Measurements from ENCODE around the gene CPAMD8.

The CPAMD8 gene

DNA sequence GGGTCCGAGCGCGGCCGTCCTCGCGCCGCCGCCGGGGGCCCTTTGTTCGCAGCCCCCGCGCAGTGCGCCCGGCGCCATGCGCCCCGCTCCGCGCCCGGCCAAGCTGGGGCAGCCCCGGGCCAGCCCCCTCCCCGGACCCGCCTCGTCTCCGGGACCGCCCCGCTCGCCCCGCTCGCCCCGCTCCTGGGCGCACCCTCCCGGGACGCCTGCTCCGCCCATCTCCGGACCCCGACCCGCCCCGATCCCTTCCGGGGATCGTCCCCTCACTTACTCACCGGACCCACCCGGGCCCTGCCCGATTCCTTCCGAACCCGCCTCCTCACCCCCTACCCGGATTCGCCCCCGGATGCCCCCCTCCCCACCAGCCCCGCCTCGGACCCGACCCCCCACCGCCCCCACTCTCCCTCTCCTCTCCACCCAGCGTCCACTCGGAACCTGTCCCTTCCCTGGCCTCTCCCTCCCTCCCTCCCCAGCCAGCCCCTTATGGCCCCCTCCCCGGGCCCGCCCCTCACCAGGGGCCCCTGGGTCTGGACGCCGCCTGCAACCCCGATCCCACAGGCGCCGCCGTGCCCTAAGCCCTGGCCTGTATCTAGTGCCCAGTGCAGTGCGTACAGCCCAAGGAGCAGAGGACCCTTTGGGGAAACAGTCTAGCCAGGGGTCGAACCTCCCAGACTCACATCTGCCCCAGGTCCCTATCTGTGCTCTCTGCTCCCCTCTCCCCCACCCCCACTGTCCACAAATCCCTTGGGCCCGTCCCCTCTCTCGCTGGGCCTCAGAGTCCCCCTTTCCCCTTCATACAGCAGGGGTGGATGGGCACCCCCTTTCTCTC, at the start of gene CPAMD8:
CPAMD8 (minus strand) TSS at position 105 of the 829 bp plus-strand sequence. CDS start 168 bp downstream, outside the sequence.
- no peak for DNase-seq

GRCh38 chr19:17075864-17076542, 49.4 kb upstream of the CPAMD8 start:
- DNase-seq = no peak

GRCh38 chr19:17075035-17075863, 48.6 kb upstream of the CPAMD8 start, which contains the start of the genes HAUS8 and MYO9B:
HAUS8 (minus strand) TSS chr19:17075452; CDS start chr19:17075422, 30 bp downstream.
MYO9B (plus strand) TSS chr19:17075777; CDS start chr19:17101718, 25,941 bp downstream.
- peak; percentile 86 for DNase-seq

DNA sequence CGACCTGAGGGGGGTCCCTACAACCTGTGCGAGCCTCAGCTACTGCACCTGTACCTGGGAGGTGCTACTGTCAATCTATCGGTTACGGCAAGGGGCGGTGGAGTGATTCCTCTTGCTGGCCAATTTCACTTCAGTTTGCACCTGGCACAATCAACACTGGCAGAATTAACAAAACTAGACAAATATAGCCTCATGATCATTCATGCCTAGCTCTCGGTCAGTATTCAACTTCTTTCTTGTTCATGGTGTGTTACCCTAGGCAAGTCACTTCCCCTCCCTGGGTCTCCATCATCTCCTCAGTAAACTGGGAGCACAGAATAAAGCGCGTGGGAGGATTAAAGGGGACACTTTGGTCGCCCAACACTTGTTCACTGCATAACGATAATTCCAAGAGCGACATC, 48.0 kb upstream of the CPAMD8 start:
- DNase-seq = no peak

GRCh38 chr19:17073869-17074633, 47.4 kb upstream of the CPAMD8 start:
- DNase-seq = peak; percentile 22

DNA sequence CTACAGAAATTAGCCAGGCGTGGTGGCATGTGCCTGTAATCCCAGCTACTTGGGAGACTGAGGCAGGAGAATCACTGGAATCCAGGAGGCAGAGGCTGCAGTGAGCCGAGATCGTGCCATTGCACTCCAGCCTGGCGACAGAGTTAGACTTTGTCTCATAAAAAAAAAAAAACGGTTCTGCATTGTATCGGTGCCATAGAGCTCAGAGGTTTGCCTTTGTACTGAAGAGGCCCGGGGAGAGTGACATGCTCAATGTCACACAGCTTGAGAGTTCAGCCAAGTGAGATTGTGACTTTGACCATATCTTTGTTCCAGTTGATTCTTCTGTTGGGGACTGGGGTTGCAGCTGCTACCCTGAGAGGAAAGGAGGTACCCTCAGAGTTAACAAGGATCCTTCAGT, 44.3 kb upstream of the CPAMD8 start:
- DNase-seq = no peak

DNA sequence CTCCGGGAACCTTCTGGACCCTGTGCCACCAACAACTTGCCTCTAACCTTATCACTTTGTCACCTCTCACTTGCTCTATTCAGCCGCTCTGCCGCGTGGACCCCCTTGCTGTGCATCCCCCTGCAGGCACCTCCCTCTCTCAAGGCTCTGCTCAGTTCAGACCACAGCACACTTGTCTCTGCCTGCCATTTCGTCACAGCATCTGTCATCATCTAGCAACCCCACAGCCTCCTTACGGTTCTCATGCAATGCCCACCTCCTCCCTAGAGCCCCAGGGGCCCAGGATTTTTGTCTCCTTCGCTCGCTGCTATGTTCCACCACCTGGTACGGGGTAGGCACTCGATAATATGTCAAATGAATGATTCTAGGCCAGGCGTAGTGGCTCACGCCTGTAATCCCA, 43.8 kb upstream of the CPAMD8 start:
- no peak for DNase-seq

DNA sequence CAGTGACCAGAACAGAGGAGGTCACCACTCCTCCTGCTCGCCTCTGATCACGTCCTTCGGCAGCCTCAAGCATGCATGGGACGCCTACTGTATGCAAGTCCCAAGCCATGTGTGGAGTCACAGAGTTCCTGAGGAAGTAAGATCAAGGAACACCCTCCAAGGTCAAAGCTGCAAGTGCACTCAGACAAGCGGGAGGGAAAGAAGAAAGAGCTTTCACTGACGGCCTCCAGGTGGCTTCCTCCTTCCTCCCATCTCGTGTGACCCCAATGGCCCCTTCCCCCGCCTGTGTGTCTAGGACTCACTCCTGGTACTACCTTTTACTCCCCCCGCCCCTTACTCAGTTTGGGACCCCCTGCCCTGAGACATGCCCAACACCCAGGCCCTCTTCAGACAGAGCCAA, 42.6 kb upstream of the CPAMD8 start:
- DNase-seq = no peak

DNA sequence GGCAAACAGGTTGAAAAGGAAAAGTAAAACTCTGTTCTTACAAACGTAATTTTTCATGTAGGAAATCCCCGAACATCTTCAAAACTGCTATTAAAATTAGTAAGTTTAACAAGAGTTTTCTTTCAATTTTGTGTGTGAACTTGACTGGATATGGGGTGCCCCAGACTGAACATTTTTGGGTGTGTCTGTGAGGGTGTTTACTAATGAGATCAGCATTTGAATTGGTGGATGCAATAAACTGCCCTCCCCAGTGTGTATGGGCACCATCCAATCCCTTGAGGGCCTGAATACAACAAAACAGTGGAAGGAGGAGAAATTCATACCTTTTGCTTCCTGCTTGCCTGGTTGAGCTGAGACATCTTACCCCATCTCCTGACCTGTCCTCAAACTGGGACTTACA, 36.8 kb upstream of the CPAMD8 start:
- no peak for DNase-seq

GRCh38 chr19:17061691-17062090, 35.1 kb upstream of the CPAMD8 start:
- no peak for DNase-seq

- no peak for DNase-seq
These were observed 34.6 kb upstream of the CPAMD8 start for GRCh38 chr19:17061205-17061604.

GRCh38 chr19:17060802-17061201, 34.2 kb upstream of the CPAMD8 start:
- DNase-seq = no peak

DNA sequence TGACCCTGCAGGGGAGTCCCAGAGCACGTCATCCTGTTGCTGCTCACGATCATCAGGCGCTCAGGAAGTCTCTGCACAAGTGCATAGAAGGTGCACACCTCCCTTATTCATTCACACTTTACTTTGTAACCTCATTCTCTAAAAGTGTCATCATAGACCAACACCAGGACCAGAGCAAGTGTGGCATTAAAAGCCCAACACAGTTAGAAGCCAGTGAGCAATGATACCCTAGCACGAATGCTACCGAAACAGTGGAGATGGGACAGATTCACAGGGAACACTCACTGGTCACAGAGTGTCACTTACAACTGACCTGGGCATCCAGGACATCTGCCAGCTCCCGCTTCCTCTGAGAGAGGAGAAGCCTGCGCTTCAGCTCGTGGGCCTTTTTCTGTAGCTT, 31.6 kb upstream of the CPAMD8 start:
- no peak for DNase-seq

DNA sequence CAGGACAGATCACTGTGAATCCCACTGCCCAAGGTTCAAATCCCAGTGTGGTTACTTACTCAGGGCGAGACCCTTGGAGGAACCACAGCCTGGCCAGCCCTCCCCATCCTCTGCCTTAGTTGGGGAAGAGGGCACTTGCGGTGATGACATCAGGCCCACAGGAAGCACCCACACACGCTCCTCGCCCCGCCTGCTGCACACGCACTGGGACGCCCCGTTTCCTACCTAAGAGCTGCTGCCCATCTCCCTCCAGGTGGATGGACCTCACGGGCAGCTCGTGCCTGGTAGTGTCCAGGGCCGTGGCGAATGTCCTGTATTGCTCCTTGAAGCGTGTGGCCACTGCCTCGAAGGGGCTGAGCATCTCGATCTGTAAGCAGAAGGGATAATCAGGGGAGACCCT, 29.0 kb upstream of the CPAMD8 start:
- no peak for DNase-seq

DNA sequence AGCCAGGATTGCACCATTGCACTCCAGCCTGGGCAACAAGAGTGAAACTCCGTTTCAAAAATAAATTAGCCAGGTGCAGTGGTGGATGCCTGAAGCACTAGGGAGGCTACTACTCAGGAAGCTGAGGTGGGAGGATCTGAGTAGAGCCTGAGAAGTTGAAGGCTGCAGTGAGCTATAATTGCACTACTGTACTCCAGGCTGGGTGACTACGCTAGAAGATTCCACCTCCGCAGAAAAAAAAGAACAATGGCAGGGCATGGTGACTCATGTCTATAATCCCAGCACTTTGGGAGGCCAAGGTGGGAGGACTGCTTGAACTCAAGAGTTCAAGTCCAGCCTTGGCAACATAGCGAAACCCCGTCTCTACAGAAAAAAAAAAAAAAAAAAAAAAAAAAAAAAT, 28.1 kb upstream of the CPAMD8 start:
- no peak for DNase-seq

- no peak for DNase-seq
These were observed 25.8 kb upstream of the CPAMD8 start for GRCh38 chr19:17052439-17052838.

DNA sequence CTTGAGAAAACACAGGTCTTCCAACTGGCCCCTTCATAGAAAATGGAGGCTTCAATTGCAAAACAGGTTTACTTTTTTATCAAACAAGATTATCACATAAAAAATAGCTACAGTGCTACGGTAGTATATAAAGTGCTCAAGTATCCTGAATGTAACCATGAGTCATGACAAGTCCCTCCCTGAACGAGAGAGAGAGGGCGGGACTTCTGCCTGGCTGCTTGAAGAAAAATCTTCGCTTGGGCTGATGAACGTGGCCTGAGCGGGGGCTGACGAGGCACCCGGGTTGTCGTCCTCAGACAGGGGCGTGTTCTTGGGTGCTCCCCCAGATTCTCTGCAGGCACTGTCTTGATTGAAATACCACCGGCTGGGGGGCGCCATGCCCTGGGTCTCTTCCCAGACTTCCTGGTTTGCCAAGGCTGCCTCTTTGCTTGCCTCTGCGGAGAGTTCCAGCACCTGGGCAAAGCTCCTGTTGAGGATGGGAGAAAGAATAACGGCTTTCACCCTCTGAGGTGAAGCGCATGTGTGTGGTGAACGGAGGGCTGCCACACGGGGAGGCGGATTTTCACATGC, 23.2 kb upstream of the CPAMD8 start:
- DNase-seq = no peak

- no peak for DNase-seq
These were observed 22.4 kb upstream of the CPAMD8 start for GRCh38 chr19:17048885-17049453.

DNA sequence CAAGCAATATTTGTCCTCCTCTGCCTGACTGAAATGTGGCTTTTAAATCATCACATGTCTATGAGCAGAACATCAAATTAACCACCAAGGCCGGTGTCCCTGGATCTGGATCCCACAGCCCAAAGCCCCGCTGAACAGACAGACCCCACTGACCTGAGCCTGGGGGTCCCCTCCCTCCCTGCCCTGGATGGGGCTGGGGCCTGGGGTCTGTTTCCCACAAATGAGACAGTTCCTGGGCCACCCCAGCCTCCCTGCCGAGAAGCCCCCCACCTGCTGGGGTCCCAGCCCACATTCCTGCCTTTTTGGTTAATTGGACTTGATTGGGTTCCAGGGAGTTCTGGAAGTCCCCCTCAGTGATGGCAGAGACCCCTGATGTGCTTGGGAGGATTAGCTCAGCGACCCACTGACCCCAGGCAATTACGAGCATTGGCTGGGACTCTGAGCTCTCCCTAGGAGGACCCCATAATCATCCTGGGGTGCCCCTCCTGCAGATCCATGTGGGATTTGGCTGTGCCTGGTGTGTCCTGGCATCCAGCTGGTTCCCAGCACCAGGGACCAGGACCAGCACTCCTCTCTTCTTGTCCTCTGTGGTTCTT, 19.4 kb upstream of the CPAMD8 start:
- DNase-seq = no peak

DNA sequence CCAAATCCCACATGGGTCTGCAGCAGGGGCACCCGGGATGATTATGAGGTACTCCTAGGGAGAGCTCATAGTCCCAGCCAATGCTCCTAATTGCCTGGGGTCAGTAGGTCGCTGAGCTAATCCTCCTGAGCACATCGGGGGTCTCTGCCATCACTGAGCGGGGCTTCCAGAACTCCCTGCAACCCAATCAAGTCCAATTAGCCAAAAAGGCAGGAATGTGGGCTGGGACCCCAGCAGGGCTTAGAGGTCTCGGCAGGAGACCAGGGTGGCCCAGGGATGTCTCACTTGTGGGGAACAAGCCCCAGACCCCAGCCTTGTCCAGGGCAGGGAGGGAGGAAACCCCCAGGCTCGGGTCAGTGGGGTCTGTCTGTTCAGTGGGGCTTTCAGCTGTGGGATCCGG, 17.1 kb upstream of the CPAMD8 start:
- DNase-seq = no peak

DNA sequence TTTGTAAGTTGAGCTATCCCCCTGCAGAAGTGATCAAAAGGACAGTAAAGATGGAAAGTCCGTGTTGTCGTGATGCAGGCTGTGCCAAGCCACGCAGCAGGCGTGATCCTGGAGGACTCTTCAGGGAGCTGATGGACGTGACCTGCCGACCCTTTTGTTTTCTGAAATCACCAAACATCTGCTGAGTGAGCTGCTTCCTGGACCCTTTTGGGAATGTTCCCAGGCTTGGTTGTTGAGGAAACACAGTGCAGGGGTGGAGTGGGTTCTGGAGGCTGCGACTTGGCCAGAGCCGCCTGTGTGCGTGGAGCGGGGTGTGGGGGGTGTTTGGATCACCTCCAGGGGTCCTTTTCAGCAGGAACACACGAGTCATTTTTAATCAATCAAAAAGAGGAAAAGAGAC, 15.4 kb upstream of the CPAMD8 start:
- no peak for DNase-seq

Data from NCI-H526 treated with DMSO at 0.1 percent for 48 hours (cell line).